AG04450 (cell line): ENCODE measurements around the gene RBFOX2. TPM values are rescaled to one million over a fixed set of nuclear protein-coding genes. Genes with fewer than 3 reads are reported as not detected.

Source experiments
- CTCF ChIA-PET: fragments of 300-600, 350-600 bp; formaldehyde crosslinking; extraction: SDS; loops from one replicate; lab custom pipeline; 2022; ENCODE audit warnings: antibody characterized with exemption, inconsistent platforms; lab: Charles Lee
- POLR2A ChIA-PET: fragments of 350-600 bp; formaldehyde crosslinking; extraction: SDS; loops from one replicate; lab custom pipeline; 2021; ENCODE audit warnings: antibody characterized with exemption, inconsistent platforms; lab: Yijun Ruan, JAX
- DNase-seq: peaks from one replicate; pipeline ENCODE4 v3.0.0-alpha.2; 2011; ENCODE audit warnings: low read depth, low spot score
- H3K27ac ChIP-seq: one replicate; pipeline ENCODE4 v1.5.1; 2012; ENCODE audit warnings: low read depth, low read length, control low read depth
- H3K27me3 ChIP-seq: one replicate; pipeline ENCODE4 v1.6.0; 2012; ENCODE audit warnings: low read length; ENCODE audit not compliant: control insufficient read depth, insufficient read depth
- H3K4me3 ChIP-seq: 2 replicates; pipeline ENCODE4 v1.5.1; 2011; ENCODE audit warnings: mild to moderate bottlenecking, low read depth, low read length, control low read depth
- H3K9me3 ChIP-seq: 2 replicates; pipeline ENCODE4 v1.5.1; 2012; ENCODE audit warnings: low read length; ENCODE audit not compliant: control insufficient read depth, insufficient read depth
- CTCF ChIP-seq: IDR thresholded peaks from 2 replicates; pipeline ENCODE4 v1.5.1; 2011; ENCODE audit warnings: low read depth, low read length, control low read depth, inconsistent platforms
- polyA plus RNA-seq: library from polyadenylated mRNA; depleted of rRNA; stranded (reverse); fragments of >200 nt; gene quantifications from 2 replicates; pipeline ENCODE4 v1.2.3, GENCODE V29; 2011

Gene RBFOX2
- polyA plus RNA-seq, 1 experiment, result 288 TPM

DNA sequence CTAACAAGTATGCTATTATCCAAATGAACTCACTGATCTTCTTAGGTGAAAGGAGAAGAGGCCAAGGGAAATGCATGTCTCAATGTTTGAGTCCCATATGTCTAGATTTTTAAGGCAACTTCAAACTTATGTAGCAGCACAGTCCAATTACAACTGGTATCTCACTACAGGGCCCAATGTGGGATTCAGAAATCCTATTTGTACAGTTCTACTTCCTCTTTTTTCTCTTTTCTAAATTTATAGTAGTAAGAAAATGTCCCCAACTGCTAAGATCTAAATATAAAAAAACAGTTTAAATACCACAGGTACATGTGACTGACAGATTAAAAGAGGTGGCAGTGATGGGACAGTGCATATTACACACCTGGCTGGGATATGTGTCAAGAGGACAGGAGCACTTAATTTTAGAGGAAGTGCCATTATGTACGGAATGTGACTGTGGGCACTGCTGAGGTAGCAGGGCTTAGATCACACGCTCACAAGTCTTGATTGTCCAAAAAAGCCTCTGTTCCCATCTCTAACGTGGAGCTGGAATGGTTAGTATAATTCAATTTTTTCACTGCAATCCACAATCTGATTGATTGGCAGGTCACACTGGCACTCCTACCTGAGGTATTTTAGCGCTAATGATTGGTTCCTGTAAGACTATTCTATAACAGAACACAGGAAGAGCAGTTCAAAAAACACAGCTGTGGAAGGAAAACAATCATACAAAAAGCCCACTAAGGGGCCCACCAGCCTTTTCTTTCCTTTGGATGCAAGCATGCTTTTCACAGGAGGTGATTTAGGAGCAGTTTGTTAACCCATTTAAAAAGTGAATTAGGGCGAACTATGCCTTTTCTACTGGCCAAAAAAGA is 276.4 kb downstream of the RBFOX2 start:
- DNase-seq, result no peak
- no peak for TF ChIP-seq CTCF
- ChIA-PET POLR2A (no interaction called here), CTCF (interaction anchor here (0.9 kb wide), 1 partner anchor 83 kb away, joined by 3 read pairs; no protein-coding TSS in a partner anchor)
- H3K27me3 ChIP-seq, result no peaks in the 10 kb centered on the region
- H3K9me3 ChIP-seq, result no peaks in the 10 kb centered on the region
- no peak overlapping the region for H3K27ac ChIP-seq
- H3K4me3 ChIP-seq, result no peak overlapping the region

DNA sequence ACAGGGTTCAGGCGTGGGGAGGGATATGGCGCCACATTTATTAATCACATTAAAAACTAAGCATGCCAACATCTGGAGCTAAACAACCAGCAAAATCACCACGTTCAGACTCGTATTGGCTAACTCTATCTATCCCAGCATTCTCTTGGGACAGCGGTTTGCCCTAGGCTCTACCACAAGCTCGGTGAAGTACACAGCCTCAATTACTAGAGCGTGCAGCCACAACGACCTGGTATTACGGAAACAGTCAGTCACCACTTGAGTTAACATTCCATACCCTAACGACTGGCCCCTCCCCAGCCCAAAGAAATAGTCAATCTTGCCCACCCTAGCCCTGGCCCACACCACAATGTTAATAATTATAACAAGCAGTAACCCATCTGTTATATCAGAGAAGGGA is 278.8 kb downstream of the RBFOX2 start:
- no peak for DNase-seq
- no peak for TF ChIP-seq CTCF
- Histone ChIP-seq H3K9me3 (no peaks in the 10 kb centered on the region), H3K27me3 (no peaks in the 10 kb centered on the region), H3K27ac (no peak overlapping the region), H3K4me3 (no peak overlapping the region)
- ChIA-PET POLR2A (no interaction called here), CTCF (interaction anchor here (1.1 kb wide), 1 partner anchor 316 kb away, joined by 4 read pairs; no protein-coding TSS in a partner anchor)

- Histone ChIP-seq H3K4me3 (no peak overlapping the region), H3K27ac (no peak overlapping the region), H3K9me3 (no peaks in the 10 kb centered on the region), H3K27me3 (no peaks in the 10 kb centered on the region)
- DNase-seq, result peak; percentile 34
- POLR2A ChIA-PET, result interaction anchor here (0.6 kb wide), 1 partner anchor 81 kb away, joined by 5 read pairs; no protein-coding TSS in a partner anchor
- CTCF ChIA-PET, result interaction anchor here (1.1 to 1.5 kb wide), 2 partner anchors 319 to 396 kb away, joined by 3 to 7 read pairs; no protein-coding TSS in a partner anchor
- no peak for TF ChIP-seq CTCF
Measured at GRCh38 chr22:35746946-35747703, 281.5 kb downstream of the RBFOX2 start.

- ChIA-PET POLR2A (no interaction called here), CTCF (interaction anchor here (1.1 to 1.5 kb wide), 2 partner anchors 320 to 395 kb away, joined by 3 to 7 read pairs; no protein-coding TSS in a partner anchor)
- no peak for TF ChIP-seq CTCF
- DNase-seq, result no peak
- no peaks in the 10 kb centered on the region for H3K9me3 ChIP-seq
- H3K4me3 ChIP-seq, result no peak overlapping the region
- H3K27me3 ChIP-seq, result no peaks in the 10 kb centered on the region
- no peak overlapping the region for H3K27ac ChIP-seq
Measured at GRCh38 chr22:35746248-35746647, 282.4 kb downstream of the RBFOX2 start.
